ENCODE data around the gene SLC17A6.

Gene SLC17A6

DNA sequence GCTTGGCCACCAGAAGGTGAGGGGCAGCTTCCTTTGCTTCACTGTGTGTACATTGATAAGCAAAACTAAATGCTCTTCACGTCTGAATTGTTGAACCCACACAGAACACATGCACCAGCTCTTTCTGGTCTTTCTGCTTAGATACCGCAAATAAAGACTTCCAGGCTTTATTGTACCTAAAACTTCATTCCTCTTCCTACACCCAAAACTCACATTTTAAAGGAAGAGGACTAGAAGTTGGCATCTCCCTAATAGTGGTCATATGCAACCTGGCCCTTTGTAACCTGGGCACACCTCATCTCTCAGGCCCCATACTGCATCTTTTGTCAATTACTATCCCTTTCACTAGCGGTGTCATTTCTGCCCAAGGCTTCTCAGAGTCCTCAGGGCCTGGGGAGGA, 5.9 kb downstream of the SLC17A6 start:
- no peak for DNase-seq
- TF ChIP-seq POLR2A (IDR thresholded peaks at IDR 0.05; ENCODE audit: low read length) (no peak), GATA1 (IDR thresholded peaks at IDR 0.05; ENCODE audit: low read depth, low read length) (no peak)

GRCh38 chr11:22346282-22346681, 8.1 kb downstream of the SLC17A6 start:
- TF ChIP-seq POLR2A (IDR thresholded peaks at IDR 0.05; ENCODE audit: low read length), result no peak
- TF ChIP-seq GATA1 (IDR thresholded peaks at IDR 0.05; ENCODE audit: low read depth, low read length), result no peak
- DNase-seq, result no peak

DNA sequence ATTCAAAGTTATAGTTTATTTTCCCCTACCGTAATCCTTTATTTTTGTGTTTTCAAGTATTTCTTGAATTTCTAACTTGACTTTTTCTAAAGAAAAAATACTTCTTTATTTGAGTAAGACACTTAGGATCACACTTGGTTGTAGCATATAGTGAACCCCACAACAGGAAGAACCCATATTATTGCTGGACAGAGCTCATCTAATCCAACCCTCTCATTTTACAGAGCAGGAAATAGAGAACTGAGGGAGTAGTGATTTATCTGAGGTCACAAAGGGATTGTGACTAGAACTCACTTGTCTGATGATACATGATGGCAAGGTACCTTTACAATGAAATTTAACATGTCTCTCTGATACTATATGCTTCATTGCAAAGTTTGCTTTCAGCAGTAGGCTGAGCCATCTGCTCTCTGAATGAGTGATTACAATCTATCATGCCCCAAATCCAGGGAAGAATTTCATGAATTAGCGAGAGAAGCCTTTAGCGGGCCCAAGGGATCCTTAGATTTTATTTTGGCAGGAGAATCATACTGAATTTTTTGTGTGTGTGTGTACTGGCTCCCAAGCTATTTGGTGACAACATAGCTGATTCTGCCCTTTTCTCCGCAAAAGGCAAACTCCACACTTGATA, 9.8 kb downstream of the SLC17A6 start:
- DNase-seq, result no peak
- TF ChIP-seq GATA1 (IDR thresholded peaks at IDR 0.05; ENCODE audit: low read depth, low read length) (no peak), POLR2A (IDR thresholded peaks at IDR 0.05; ENCODE audit: low read length) (no peak)

DNA sequence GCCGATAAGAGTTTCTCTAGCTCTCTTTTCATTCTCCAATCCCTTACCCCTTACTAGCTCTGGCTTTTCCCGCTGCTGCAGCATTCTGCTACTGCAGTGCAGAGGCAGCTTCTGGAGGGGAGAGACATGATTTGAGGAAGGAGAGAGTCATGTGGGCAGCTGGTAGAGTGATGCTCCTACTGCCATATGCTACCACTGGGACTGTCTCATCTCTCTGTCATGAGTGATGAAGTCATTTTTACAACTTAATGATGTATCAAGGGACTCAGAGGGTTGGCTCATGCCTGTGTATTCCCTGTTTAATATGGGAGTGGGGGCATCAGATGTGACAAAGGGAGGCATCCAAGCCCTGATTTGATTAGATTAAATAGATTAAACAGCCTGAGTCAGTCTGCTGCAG, 11.3 kb downstream of the SLC17A6 start:
- DNase-seq, result no peak
- TF ChIP-seq GATA1 (IDR thresholded peaks at IDR 0.05; ENCODE audit: low read depth, low read length) (no peak), POLR2A (IDR thresholded peaks at IDR 0.05; ENCODE audit: low read length) (no peak)

DNA sequence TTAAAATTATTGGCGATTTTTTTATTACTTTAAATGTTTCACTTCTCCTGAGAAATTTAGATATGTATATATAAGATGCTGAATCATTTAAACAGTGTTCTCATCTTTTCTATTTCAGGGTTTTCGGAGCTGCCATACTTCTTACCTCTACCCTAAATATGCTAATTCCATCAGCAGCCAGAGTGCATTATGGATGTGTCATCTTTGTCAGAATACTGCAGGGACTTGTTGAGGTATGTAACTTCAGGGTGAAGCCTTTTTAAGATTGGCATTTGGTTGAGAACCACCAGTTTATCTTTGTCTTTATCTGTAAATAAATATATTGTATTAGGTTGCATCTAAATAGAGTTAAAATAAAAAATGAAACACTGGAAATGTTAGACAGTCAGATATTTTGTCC, 21.1 kb downstream of the SLC17A6 start:
- no peak for DNase-seq
- TF ChIP-seq GATA1 (IDR thresholded peaks at IDR 0.05; ENCODE audit: low read depth, low read length), result no peak
- TF ChIP-seq POLR2A (IDR thresholded peaks at IDR 0.05; ENCODE audit: low read length), result no peak

GRCh38 chr11:22371160-22371559, 33.0 kb downstream of the SLC17A6 start:
- TF ChIP-seq GATA1 (IDR thresholded peaks at IDR 0.05; ENCODE audit: low read depth, low read length) (no peak), POLR2A (IDR thresholded peaks at IDR 0.05; ENCODE audit: low read length) (no peak)
- DNase-seq, result no peak

- no peak for TF ChIP-seq POLR2A (IDR thresholded peaks at IDR 0.05; ENCODE audit: low read length)
- no peak for TF ChIP-seq GATA1 (IDR thresholded peaks at IDR 0.05; ENCODE audit: low read depth, low read length)
Measured at GRCh38 chr11:22387126-22387525, 48.9 kb downstream of the SLC17A6 start.

DNA sequence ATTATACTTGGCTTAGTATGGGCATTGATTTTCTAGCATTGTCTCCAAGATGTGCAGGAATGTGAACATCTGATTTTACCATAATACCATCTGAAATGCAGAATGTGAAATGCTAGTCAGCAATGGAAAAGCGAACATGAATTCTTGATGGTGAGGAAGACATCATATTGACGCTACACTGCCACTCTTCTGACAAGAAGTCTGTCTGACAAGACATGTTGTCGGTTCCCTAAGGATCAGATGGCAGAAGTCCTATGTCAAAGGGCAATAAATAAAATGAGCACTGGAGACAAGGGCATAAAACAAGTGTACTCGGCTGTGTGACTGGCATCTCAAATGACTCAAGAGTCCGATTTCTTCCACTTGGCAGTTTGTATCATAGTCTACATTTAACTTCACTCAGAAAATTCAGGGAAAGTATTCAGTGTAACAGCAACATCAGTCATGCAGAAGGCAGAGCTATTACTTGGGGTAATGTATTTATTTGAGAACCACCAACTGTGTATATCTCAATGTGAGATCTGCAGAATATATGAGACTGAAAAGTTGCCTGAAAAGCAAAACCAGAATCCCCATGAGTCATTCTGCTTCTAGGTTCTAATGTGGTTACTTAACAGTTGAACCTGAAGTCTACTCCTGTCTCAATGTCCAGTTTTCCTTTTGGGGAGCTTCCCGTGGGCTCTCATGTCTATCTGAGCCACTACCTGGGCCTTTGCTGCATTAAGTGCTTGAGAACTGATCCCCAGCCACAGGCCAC, 51.5 kb downstream of the SLC17A6 start:
- DNase-seq, result no peak
- TF ChIP-seq POLR2A (IDR thresholded peaks at IDR 0.05; ENCODE audit: low read length), result no peak
- TF ChIP-seq GATA1 (IDR thresholded peaks at IDR 0.05; ENCODE audit: low read depth, low read length), result no peak

More at GRCh38 chr11:22387126-22387525, 48.9 kb downstream of the SLC17A6 start:
- no peak for DNase-seq

- no peak for TF ChIP-seq GATA1 (IDR thresholded peaks at IDR 0.05; ENCODE audit: low read depth, low read length)
- TF ChIP-seq POLR2A (IDR thresholded peaks at IDR 0.05; ENCODE audit: low read length), result no peak
- no peak for DNase-seq
Measured at GRCh38 chr11:22390283-22390655, 52.1 kb downstream of the SLC17A6 start.

DNA sequence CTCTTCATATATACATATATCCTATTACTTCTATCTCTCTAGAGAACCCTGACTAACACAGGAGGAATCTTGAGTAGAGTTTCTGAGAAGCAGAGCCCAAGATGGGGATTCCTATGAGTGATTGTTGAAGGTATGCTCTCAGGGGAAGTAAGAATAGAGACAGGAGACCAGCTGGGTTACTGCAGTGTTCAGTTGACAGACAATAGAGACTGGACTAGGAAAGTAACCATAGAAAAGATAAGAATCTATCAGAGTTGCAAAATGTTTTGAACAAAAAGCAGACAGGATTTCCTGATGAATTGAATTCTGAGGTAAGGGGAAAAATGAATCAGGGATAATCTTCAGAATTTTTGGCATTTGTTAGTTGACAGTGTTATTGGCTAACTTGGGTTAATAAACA, 54.4 kb downstream of the SLC17A6 start:
- no peak for DNase-seq
- TF ChIP-seq GATA1 (IDR thresholded peaks at IDR 0.05; ENCODE audit: low read depth, low read length) (no peak), POLR2A (IDR thresholded peaks at IDR 0.05; ENCODE audit: low read length) (no peak)

GRCh38 chr11:22405377-22405776, 67.2 kb downstream of the SLC17A6 start:
- TF ChIP-seq GATA1 (IDR thresholded peaks at IDR 0.05; ENCODE audit: low read depth, low read length) (no peak), POLR2A (IDR thresholded peaks at IDR 0.05; ENCODE audit: low read length) (no peak)

GRCh38 chr11:22407267-22407666, 69.1 kb downstream of the SLC17A6 start:
- no peak for DNase-seq
- TF ChIP-seq POLR2A (IDR thresholded peaks at IDR 0.05; ENCODE audit: low read length), result no peak
- TF ChIP-seq GATA1 (IDR thresholded peaks at IDR 0.05; ENCODE audit: low read depth, low read length), result no peak

More at GRCh38 chr11:22405377-22405776, 67.2 kb downstream of the SLC17A6 start:
- no peak for DNase-seq

- DNase-seq, result no peak
- TF ChIP-seq GATA1 (IDR thresholded peaks at IDR 0.05; ENCODE audit: low read depth, low read length), result no peak
- no peak for TF ChIP-seq POLR2A (IDR thresholded peaks at IDR 0.05; ENCODE audit: low read length)
Measured at GRCh38 chr11:22407921-22408320, 69.7 kb downstream of the SLC17A6 start.

DNA sequence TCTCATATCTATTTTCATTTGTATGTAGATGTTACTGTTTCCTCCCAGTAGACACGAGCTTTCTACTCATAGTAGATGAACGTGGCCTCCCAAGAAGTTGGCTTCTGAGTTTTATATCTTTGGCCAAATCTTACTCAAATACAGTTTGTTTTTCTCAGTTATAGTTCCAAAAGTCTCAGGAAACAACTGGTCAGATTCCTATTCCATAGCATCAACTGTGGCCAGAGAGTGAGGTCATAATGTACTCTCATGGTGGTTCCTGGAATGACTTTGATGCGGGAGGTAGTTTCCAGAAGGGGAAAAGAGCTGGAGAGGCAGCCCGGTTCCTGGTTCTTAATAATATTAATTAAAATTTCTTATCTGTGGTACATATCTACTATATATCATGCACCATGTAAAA, 77.3 kb downstream of the SLC17A6 start:
- no peak for DNase-seq

GRCh38 chr11:22416462-22416861, 78.3 kb downstream of the SLC17A6 start:
- no peak for TF ChIP-seq POLR2A (IDR thresholded peaks at IDR 0.05; ENCODE audit: low read length)
- no peak for TF ChIP-seq GATA1 (IDR thresholded peaks at IDR 0.05; ENCODE audit: low read depth, low read length)
- no peak for DNase-seq

More for the DNA sequence above, 77.3 kb downstream of the SLC17A6 start:
- no peak for TF ChIP-seq GATA1 (IDR thresholded peaks at IDR 0.05; ENCODE audit: low read depth, low read length)
- TF ChIP-seq POLR2A (IDR thresholded peaks at IDR 0.05; ENCODE audit: low read length), result no peak

Measured in erythroblast (primary cell).